Right lobe of liver (tissue), 4 donors: ENCODE results near the gene CALML6.

ENCODE experiments used
- CTCF ChIP-seq, 4 donors: fragments of 200-600 bp in 3 of 4; fragments of 450-650 bp in 1 of 4; IDR thresholded peaks; one replicate each; pipeline versions ENCODE4 v1.5.1 to v1.8.0; 2016 to 2022; ENCODE audit warnings: antibody characterized with exemption in 4 of 4, mild to moderate bottlenecking in 2 of 4
- POLR2A ChIP-seq: fragments of 450-650 bp; IDR thresholded peaks from one replicate; pipeline ENCODE4 v1.6.1; 2017; ENCODE audit warnings: antibody characterized with exemption, mild to moderate bottlenecking
- donor health status: DM: no; HTN: no; CAD: no.
- donor health status: DM: no; HTN: no; CAD: no.
- donor health status: DM: no; HTN: yes; CAD: no.

- TF ChIP-seq CTCF (IDR thresholded peaks at IDR 0.05) (no peak), POLR2A (no peak)
These were observed 44.4 kb downstream of the CALML6 start for GRCh38 chr1:1959459-1959839.
